Sciatic nerve (tissue), 2 donors: ENCODE measurements around the gene S100A5. TPM values are rescaled to one million over a fixed set of nuclear protein-coding genes. Genes with fewer than 3 reads are reported as not detected.
"Not testable (repeated sequence)": the region's sequence is repeated elsewhere in the genome, so short reads cannot be mapped to it uniquely, and the experiment has no call there.

ENCODE experiments used
- ATAC-seq: fragments of 200-7000 bp; cut with Tn5 transposase; one replicate; pipeline ENCODE4 v1.9.1; 2020; ENCODE audit warnings: mild to moderate bottlenecking, moderate library complexity
- DNase-seq: peaks from one replicate; pipeline ENCODE4 v3.0.0-alpha.2; 2020; ENCODE audit warnings: low spot score
- intact Hi-C: fragments of 100-400 bp; cut with DNase I; formaldehyde crosslinking; loops from one replicate; pipeline ENCODE4 v1.14.2; 2022
- total RNA-seq: library from RNA; stranded (reverse); fragmentation: NEBNext Ultra II Directional; extraction: Animal tissue kit (Norgen Biotek cat#: 25700); gene quantifications from one replicate; pipeline ENCODE4 v1.2.1, GENCODE V29; 2021
- donor health status: DM: no; HTN: no; CAD: no.
- donor health status: DM: no; HTN: no; CAD: no.

Gene S100A5
- total RNA-seq, 1 donor from 2014 or later = not detected

DNA sequence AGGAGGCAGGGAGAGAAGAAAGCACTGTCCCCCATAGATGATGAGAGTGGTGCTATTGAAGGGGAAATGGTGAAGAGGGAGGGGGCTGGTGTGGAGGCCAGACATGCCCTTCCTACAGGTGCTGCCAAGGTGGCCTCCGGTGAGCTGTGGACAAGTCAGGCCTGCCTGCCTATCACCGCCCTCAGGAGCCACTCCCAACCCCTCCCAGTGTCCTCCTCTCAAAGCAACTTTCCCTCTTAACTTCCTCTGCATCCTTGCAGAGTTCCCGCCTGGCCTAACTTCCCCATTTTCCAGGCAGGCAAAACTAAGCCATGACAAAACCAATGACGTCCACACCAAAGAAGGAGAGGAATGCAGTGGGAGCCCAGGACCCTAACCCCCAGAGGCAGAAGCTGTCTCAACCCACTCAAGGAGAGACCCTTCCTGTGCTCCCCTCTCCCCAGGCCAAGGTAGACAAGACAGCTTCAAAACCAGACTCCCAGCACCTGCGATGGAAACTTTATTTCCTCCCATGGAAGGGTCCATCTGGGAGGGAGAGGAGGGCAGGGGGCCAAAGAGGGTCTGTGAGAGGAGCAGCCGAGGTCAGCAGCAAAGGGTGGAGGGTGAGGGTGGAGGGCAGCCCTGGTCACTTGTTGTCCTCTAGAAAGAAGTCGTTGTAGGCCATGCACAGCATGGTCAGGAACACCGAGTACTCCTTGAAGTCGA lies 3.9 kb downstream of the S100A5 start:
- ATAC-seq = peak; percentile 1
- no peak for DNase-seq
- intact Hi-C loops = no loop called here

DNA sequence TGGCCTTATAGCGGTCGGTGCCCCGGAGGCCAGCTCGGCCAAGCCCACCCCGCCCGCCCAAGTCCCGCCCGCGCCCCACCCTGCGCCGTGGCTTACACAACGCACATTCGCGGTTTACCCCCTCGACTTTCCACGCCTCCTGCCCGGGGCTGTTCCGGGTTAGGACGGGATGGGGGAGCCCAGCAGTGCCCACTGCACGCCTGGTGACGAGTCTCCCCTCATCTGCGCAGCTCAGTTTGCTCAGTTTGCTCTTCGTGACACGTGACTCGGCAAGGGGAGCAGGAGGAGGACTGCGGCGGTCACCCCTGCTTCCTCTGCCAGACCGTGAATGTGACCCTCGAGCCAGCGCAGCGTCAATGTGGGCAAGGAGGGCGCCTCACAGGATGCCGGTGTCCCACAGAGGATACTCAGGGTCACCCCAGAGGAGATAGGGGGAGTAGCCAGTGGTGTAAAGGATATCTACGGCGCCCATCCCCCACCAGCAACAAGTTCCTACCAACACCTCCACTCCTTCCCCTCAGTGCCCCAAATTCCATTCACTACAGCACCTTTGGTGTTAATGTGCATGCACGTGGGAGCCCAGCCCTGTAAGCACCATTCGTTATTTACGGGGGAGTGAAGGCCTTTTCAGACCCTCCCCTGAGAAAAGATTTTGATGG lies 4.6 kb downstream of the S100A5 start:
- intact Hi-C loops = no loop called here
- DNase-seq (peak; percentile 91), ATAC-seq (peak; percentile 87)

- DNase-seq = peak; percentile 86
- intact Hi-C loops = no loop called here
- ATAC-seq = peak; percentile 80
These were observed 5.3 kb downstream of the S100A5 start, which contains the start of gene S100A6 for GRCh38 chr1:153535242-153536011. Gene S100A6 (minus strand): TSS chr1:153535991. CDS start chr1:153535339, 652 bp downstream.

DNA sequence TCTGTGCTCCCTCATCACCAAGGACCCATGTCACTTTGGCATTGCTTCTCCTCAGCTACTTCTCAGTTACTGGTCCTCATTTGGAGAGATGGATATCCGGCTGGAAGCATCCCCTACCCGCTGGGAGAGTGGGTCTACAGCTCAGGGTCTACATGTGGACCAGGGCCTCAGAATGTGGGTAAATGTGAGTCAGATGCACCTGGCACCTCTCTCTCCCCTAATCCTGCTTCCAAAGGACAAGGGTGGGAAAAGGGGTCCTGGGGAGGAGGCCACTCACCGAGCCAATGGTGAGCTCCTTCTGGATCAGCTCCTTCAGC lies 5.9 kb downstream of the S100A5 start:
- DNase-seq = no peak
- ATAC-seq = no peak
- intact Hi-C loops = loop anchor here (5.0 kb wide), 1 partner anchor 32 kb away; the partner anchor contains the start of gene S100A2

- no peak for ATAC-seq
- intact Hi-C loops = loop anchor here (5.0 kb wide), 1 partner anchor 33 kb away; the partner anchor contains the start of gene S100A2
- DNase-seq = no peak
These were observed 6.4 kb downstream of the S100A5 start for GRCh38 chr1:153534226-153534924.

DNA sequence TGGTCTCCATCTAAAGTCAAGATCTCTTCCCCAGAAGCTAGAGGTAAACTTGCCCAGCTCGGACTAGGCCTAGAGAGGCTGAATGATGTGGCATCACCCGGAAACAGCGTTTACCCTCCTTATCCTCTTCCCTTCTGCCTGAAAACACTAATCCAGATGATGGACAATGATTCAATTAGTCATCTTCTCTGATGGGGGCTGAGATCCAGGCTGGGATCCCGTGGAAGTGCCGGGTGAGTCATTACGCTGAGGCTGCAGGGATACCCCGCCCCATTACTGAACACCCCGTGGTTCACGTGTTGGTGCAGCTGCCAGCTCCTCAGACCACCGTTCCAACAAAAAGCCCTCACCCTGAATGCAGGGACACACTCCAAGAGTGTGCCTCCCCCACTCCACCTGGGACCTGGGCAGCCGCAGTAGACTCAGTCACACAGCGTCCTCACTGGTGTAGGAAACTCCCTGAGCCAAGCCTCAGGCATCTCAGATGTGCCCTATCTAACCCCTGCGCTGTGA lies 7.0 kb downstream of the S100A5 start:
- peak; percentile 41 for ATAC-seq
- intact Hi-C loops = loop anchor here (5.0 kb wide), 1 partner anchor 34 kb away; the partner anchor contains the start of gene S100A2
- peak; percentile 80 for DNase-seq

GRCh38 chr1:153532769-153533599 lies 7.8 kb downstream of the S100A5 start:
- ATAC-seq = peak; percentile 73
- intact Hi-C loops = loop anchor here (5.0 kb wide), 1 partner anchor 34 kb away; the partner anchor contains the start of gene S100A2
- DNase-seq = peak; percentile 94

GRCh38 chr1:153532181-153532580 lies 8.6 kb downstream of the S100A5 start:
- intact Hi-C loops = loop anchor here (5.0 kb wide), 1 partner anchor 35 kb away; the partner anchor contains the start of gene S100A2
- ATAC-seq (no peak), DNase-seq (peak; percentile 9)

- intact Hi-C loops = loop anchor here (5.0 kb wide), 1 partner anchor 36 kb away; the partner anchor contains the start of gene S100A2
- ATAC-seq (no peak), DNase-seq (peak; percentile 18)
These were observed 9.1 kb downstream of the S100A5 start for GRCh38 chr1:153531638-153532037.

DNA sequence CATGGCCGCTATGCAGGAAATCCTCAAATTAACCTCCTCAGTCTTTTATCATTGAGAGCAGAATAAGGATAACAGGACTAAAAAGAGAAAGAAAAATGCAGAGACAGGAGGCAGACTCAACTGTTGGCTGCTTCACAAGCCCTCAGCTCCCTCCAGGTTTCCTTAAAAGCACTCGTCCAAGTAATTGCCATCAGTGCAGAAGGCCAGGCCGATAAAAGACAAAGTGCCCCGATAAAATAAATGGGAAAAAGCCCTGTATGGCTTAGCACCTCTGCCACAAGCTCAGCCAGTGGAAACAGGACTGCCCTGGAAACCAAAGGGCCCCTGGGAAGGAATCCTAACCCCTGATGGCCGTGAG lies 13.1 kb downstream of the S100A5 start:
- DNase-seq = peak; percentile 8
- intact Hi-C loops = no loop called here
- ATAC-seq = no peak

DNA sequence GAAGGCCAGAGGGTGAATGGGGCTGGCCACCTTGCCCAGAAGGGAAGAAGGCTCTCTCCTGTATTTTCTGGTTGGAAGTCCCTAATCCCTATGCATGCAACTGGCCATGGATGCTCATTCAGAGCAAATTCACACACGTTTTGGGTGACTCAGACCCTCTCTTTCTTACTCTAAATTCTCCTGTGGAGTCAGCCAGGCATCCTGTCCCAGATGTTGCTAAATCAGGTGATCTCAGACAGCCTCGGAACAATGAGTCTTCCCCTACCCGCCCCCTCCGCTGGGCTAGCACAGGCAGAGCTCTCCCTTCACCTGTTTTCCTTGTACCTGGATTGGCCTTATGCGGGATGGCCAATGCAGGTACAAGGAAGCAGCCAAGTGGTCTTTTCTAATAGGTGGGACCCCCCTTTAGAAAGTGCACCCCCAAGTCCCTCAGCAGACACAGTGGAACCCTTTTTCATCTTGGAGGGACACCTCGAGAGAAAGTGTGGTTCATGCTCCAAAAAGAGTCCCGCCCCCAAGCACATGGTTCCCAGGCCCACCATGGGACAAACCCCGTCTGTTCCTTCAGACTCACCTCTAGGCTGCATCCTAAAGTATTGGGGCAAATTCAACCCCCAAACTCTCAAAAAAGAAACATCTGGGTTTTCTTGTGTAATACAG lies 13.6 kb downstream of the S100A5 start:
- DNase-seq = peak; percentile 30
- intact Hi-C loops = no loop called here

GRCh38 chr1:153526132-153526543 lies 14.6 kb downstream of the S100A5 start:
- peak; percentile 21 for ATAC-seq
- peak; percentile 60 for DNase-seq
- intact Hi-C loops = no loop called here

More for the DNA sequence above, 13.6 kb downstream of the S100A5 start:
- no peak for ATAC-seq

GRCh38 chr1:153525088-153525728 lies 15.5 kb downstream of the S100A5 start:
- DNase-seq = peak; percentile 53
- peak; percentile 89 for ATAC-seq
- intact Hi-C loops = no loop called here

DNA sequence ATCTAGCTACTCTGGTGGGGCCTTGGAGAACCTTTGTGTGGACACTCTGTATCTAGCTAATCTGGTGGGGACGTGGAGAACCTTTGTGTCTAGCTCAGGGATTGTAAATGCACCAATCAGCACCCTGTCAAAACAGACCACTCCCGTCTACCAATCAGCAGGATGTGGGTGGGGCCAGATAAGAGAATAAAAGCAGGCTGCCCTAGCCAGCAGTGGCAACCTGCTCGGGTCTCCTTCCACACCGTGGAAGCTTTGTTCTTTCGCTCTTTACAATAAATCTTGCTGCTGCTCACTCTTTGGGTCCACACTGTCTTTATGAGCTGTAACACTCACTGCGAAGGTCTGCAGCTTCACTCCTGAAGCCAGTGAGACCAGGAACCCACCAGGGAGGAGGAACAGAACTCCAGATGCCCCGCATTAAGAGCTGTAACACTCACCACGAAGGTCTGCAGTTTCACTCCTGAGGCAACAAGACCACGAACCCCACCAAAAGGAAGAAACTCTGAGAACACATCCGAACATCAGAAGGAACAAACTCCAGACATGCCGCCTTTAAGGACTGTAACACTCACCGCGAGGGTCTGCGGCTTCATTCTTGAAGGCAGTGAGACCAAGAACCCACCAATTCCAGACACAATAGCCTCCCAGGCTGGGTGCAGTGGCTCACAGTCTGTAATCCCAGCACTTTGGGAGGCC lies 18.2 kb downstream of the S100A5 start:
- DNase-seq, ATAC-seq: not testable (repeated sequence)

DNA sequence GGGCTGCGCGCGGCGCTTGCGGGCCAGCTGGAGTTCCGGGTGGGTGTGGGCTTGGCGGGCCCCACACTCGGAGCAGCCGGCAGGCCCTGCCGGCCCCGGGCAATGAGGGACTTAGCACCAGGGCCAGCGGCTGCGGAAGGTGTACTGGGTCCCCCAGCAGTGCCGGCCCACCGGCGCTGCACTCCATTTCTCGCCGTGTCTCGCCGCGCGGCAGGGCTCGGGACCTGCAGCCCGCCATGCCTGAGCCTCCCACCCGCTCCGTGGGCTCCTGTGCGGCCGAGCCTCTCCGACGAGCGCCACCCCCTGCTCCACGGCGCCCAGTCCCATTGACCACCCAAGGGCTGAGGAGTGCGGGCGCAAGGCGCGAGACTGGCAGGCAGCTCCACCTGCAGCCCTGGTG lies 18.9 kb downstream of the S100A5 start:
- DNase-seq, intact Hi-C loops: not testable (repeated sequence)

More for the DNA sequence above, 18.2 kb downstream of the S100A5 start:
- intact Hi-C loops = not testable (repeated sequence)

DNA sequence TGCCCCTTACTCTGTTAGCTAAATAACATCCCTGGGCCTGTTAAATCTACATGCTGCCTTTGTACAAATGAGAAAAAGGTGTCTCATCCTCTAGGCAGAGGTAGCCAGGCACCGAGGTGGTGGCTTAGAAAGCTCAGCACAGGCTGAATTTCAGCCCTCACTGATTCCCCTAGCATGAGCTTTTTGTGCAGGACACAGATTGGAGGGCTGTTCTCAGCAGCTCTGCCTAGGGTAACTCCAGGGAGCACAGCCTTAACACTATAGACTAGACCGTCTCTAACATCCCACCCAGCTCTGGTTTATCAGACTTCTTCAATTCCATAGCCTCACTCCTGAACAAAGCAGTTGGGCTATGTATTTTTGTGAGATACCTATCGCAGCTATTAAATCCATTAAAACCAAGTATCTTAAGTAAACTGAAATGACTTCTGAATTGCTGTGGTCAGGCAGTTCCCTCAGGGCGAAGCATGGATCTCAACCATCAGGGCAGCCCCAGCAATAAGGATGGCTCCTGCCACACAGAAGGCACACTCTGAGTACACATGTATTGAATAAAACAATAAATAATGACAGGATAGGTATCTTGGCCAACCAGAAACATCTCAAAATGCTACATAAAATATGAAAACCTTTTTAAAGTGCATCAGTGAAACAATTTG lies 19.8 kb downstream of the S100A5 start:
- no peak for DNase-seq
- intact Hi-C loops = no loop called here
- no peak for ATAC-seq

More for the DNA sequence above, 18.9 kb downstream of the S100A5 start:
- not testable (repeated sequence) for ATAC-seq
